ENCODE measurements around the gene PLXNC1. TPM values are rescaled to one million over a fixed set of nuclear protein-coding genes. Genes with fewer than 3 reads are reported as not detected.
A peak's percentile ranks its signal among the peaks of the same experiment; 100 is the strongest.

The PLXNC1 gene
- total and polyA plus RNA-seq, 8 donors, result 7.3 to 55.9 (median 11.1) TPM

DNA sequence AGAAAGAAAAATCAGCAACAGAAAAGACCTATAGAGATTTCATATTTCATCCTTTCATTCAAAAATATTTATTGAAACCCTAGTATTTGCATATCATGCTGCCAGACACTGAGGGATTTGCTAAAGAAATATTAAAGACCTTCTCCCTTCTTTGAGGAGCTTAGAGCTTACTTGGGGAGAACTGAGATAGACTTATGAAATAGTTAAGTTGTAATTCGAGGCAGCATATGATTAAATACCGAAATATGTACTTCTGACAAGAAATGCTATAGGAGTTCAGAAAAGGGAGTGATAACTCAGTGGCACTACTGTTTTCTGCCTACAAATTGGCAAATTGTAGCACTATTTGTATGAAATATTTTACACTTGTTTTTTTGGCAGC lies 59.1 kb downstream of the PLXNC1 start:
- Histone ChIP-seq H3K4me1 (peaks cover 0 to 55% of the 10 kb centered on the region in 2 donors), H3K27ac (peak overlapping the region; percentile 47 to 89), H3K9me3 (no peaks in the 10 kb centered on the region), H3K27me3 (no peaks in the 10 kb centered on the region), H3K36me3 (no peaks in the 10 kb centered on the region), H3K4me3 (peak overlapping the region in 1 of 2 donors; percentile 10)
- intact Hi-C loops (cut with DNase I), result no loop called here
- TF ChIP-seq, protein P1, sequence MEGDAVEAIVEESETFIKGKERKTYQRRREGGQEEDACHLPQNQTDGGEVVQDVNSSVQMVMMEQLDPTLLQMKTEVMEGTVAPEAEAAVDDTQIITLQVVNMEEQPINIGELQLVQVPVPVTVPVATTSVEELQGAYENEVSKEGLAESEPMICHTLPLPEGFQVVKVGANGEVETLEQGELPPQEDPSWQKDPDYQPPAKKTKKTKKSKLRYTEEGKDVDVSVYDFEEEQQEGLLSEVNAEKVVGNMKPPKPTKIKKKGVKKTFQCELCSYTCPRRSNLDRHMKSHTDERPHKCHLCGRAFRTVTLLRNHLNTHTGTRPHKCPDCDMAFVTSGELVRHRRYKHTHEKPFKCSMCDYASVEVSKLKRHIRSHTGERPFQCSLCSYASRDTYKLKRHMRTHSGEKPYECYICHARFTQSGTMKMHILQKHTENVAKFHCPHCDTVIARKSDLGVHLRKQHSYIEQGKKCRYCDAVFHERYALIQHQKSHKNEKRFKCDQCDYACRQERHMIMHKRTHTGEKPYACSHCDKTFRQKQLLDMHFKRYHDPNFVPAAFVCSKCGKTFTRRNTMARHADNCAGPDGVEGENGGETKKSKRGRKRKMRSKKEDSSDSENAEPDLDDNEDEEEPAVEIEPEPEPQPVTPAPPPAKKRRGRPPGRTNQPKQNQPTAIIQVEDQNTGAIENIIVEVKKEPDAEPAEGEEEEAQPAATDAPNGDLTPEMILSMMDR (IDR thresholded peaks at IDR 0.05), result no peak
- DNase-seq (no peak), ATAC-seq (no peak)

DNA sequence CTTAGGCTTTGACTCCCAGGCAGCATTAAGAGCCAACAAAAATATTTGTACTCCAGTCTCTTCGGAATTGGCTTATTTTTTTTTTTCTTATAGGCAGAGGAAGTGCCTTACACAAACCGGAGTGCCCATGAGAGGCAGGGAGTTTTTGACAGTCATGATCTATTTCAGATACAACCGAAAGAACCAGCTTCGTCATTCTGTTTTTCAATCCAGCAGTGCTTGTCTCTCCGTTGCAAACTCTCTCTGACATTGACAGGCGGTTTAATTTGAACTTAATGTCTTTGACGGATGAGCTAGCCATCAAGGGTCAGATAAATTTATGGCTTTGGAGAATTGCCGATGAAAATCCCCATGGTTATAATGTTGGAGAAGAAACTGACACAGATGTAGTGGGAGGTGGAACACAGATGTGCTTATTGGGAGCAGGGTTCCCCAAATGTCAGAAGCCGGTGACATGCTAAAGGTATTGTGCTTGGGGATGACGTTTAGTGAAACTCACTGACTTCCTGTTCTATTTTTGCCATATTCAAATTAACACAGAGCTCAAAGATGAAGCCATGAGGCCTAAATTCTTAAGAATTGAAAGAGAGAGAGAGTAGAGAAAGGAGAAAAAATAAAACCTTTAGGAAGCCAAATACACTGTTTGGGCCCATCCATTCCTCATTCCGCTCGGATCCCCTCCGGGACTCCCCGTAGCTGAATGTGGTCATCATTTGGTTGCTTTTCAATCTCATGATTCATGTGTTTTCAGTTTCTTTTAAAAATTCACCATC lies 59.7 kb downstream of the PLXNC1 start:
- Histone ChIP-seq H3K36me3 (no peaks in the 10 kb centered on the region), H3K27me3 (no peaks in the 10 kb centered on the region), H3K27ac (peak overlapping the region; percentile 47 to 89), H3K9me3 (no peaks in the 10 kb centered on the region), H3K4me3 (peak overlapping the region in 1 of 2 donors; percentile 10), H3K4me1 (peaks cover 0 to 55% of the 10 kb centered on the region in 2 donors)
- TF ChIP-seq, protein P1 (IDR thresholded peaks at IDR 0.05), result no peak
- intact Hi-C loops (cut with DNase I), result no loop called here
- DNase-seq, result no peak
- peak; percentile 40 for ATAC-seq

DNA sequence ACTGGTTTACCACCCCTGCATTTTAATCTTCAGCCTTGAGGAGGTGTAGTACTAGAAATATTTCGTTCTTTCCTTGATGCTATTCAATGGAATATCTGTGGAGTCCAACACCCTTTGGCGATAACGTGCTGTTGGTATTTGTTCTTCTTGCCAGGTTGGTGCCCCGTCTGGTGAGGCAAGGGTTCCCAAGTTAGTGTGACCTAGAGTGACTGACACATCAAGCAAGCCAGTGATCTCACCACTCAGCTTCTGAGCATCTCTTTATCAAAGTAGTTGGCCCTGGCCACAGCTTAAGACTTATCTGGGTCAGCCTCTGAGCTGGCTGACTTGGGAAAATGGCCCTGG lies 60.2 kb downstream of the PLXNC1 start:
- Histone ChIP-seq H3K4me3 (peak overlapping the region in 1 of 2 donors; percentile 10), H3K27ac (peak overlapping the region; percentile 47 to 89), H3K4me1 (peaks cover 0 to 55% of the 10 kb centered on the region in 2 donors), H3K27me3 (no peaks in the 10 kb centered on the region), H3K36me3 (no peaks in the 10 kb centered on the region), H3K9me3 (no peaks in the 10 kb centered on the region)
- DNase-seq, result no peak
- TF ChIP-seq, protein P1 (IDR thresholded peaks at IDR 0.05), result no peak
- intact Hi-C loops (cut with DNase I), result no loop called here
- no peak for ATAC-seq

DNA sequence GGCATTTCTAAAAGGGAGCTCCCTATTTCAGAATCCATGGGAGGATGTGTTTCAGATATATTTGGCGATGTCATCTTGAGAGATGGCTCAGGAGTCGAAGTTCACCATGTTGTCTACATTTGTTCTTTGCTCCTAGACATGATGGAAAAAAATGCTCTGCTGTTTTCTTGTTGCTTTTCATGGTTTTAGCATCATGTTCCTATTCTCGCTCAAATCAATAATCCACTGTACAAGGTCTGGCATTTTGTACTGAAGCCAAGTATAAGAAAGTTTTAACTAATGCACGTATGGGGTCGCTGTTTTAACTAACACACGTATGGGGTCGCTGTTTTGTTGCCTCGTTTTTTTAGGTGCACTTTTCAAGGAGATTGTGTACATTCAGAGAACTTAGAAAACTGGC lies 60.9 kb downstream of the PLXNC1 start:
- peaks cover 0 to 50% of the 10 kb centered on the region in 2 donors for H3K4me1 ChIP-seq
- H3K27ac ChIP-seq, result peak overlapping the region in 1 of 2 donors; percentile 89
- TF ChIP-seq, protein P1 (IDR thresholded peaks at IDR 0.05), result no peak
- no peak overlapping the region for H3K4me3 ChIP-seq
- intact Hi-C loops (cut with DNase I), result no loop called here
- H3K9me3 ChIP-seq, result no peaks in the 10 kb centered on the region
- ATAC-seq, result no peak
- no peaks in the 10 kb centered on the region for H3K36me3 ChIP-seq
- DNase-seq, result no peak
- no peaks in the 10 kb centered on the region for H3K27me3 ChIP-seq

DNA sequence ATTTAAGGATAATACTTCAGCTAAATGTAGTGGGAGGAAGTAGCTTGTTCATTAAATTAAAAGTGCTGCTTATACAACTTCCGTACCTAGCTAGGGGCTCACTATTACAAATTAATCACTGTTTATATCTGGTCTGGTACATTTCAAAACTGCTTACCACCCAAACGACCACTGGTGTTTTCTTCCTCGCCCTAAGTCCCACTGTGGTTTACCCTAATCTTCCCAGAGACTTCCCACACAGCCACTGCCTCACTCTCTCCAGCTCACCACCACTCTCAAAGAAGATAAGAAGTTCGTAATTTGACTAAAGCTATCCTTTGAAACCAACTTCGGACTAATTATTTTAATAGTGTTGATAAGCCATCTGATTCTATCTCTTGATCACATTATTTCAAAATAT lies 62.6 kb downstream of the PLXNC1 start:
- Histone ChIP-seq H3K4me1 (peaks cover 0 to 32% of the 10 kb centered on the region in 2 donors), H3K36me3 (no peaks in the 10 kb centered on the region), H3K27ac (no peak overlapping the region), H3K27me3 (no peaks in the 10 kb centered on the region), H3K9me3 (no peaks in the 10 kb centered on the region), H3K4me3 (no peak overlapping the region)
- intact Hi-C loops (cut with DNase I), result no loop called here
- DNase-seq (no peak), ATAC-seq (no peak)
- TF ChIP-seq, protein P1 (IDR thresholded peaks at IDR 0.05), result no peak
